GM12891 (cell line): ENCODE measurements around the gene WDFY2.
A peak's percentile ranks its signal among the peaks of the same experiment; 100 is the strongest.

Experiments
- DNase-seq: peaks from one replicate; pipeline ENCODE4 v3.0.0; 2011; ENCODE audit warnings: low spot score; ENCODE audit not compliant: insufficient read length
- FAIRE-seq: peaks from 2 replicates; lab custom pipeline; 2011; peaks lifted over from hg19 to GRCh38; lab: Jason Lieb, UNC
- PAX5 ChIP-seq: IDR thresholded peaks from 2 replicates; pipeline ENCODE4 v1.6.1; 2011; ENCODE audit warnings: low read length, moderate library complexity, mild to moderate bottlenecking; ENCODE audit not compliant: insufficient read depth, severe bottlenecking
- POLR2A ChIP-seq: IDR thresholded peaks from 2 replicates; pipeline ENCODE4 v1.6.1; 2011; ENCODE audit warnings: low read depth, low read length, control low read depth
- POLR2AphosphoS5 ChIP-seq: IDR thresholded peaks from 2 replicates; pipeline ENCODE4 v1.6.1; 2011; ENCODE audit warnings: low read depth, low read length, control low read depth
- POU2F2 ChIP-seq: IDR thresholded peaks from 2 replicates; pipeline ENCODE4 v1.6.1; 2011; ENCODE audit warnings: low read depth, mild to moderate bottlenecking, control low read depth, low read length, moderate library complexity
- SPI1 ChIP-seq: IDR thresholded peaks from 2 replicates; pipeline ENCODE4 v1.6.1; 2011; ENCODE audit warnings: low read depth, low read length, control low read depth
- TAF1 ChIP-seq: IDR thresholded peaks from 2 replicates; pipeline ENCODE4 v1.6.1; 2011; ENCODE audit warnings: low read depth, low read length, control low read depth

The WDFY2 gene

GRCh38 chr13:51660813-51661212 is 76.6 kb downstream of the WDFY2 start:
- FAIRE-seq, result no peak
- no peak for DNase-seq
- TF ChIP-seq POLR2AphosphoS5 (no peak), SPI1 (no peak), POLR2A (no peak), PAX5 (no peak), TAF1 (no peak), POU2F2 (no peak)

DNA sequence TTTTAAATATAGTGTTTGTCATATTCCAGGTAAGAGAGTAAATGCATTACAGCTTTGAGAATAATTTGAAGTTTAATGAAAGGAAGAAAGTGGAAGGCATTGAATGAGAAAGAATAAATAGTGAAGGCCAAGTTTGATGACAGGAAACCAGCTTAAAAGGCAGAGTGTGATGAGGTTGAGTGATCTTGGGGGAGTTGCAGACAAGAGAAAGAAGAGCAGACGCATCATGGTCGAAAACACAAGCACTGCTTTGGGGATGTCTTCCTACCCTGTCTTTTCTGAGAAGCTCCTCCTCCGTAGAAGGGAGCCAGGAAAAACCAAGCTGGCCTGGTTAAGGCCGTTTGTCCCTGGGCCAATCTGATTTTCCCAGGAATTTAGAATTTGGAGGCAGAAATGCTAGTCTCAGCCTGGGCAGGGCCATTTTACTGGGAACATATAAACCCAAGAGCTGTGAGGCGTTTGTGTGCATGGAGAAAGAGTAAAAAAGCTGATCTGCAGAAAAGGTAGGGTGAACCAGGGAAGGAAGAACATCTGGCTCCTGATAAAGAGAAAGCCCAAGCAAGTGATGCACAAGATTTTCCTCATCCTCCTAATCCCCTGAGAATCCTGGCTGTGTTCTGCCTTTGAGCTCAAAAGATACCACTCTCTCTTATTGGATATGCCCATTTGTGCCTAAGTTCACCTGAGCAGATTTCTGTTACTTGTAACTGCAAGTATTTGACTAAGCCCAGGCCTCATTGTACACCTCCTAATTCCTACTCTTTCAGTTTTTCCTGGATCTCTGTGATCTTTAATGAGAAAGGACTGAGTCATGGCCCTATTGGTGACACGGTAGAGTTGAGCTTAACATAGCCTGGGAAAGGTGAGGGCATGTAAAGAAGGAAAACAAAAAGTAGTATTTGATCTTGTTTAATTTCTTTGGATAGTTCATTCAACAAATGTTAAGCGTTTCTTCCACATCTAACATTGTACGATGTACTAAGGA is 80.0 kb downstream of the WDFY2 start:
- peak; percentile 76 for FAIRE-seq
- DNase-seq, result no peak
- TF ChIP-seq POLR2AphosphoS5, result no peak
- TF ChIP-seq POU2F2, result no peak
- TF ChIP-seq SPI1, result no peak
- TF ChIP-seq PAX5, result no peak
- TF ChIP-seq POLR2A, result no peak
- TF ChIP-seq TAF1, result no peak

- no peak for TF ChIP-seq POLR2AphosphoS5
- no peak for TF ChIP-seq TAF1
- no peak for TF ChIP-seq SPI1
- TF ChIP-seq PAX5, result no peak
- no peak for TF ChIP-seq POLR2A
- TF ChIP-seq POU2F2, result no peak
- FAIRE-seq (no peak), DNase-seq (no peak)
Observed at GRCh38 chr13:51665456-51665855, 81.2 kb downstream of the WDFY2 start.

DNA sequence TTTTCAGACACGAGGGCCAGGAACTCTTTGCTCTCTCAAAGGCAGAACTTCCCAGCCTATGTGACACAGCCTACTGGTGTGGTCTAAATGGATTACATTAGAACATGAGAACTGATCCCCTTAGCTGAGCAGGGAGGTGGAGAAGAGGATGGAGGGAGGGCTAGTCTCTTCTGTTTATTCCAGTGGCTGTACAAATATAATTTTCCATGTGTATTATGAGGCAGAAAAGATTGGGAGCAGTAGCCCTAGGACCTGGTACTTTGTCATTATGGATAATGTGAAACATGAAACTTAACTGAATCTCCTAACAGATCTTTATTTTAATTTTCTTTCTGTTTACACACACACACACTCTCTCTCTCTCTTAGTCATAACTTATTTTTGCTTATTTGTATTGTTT is 82.1 kb downstream of the WDFY2 start:
- FAIRE-seq (peak; percentile 38), DNase-seq (no peak)
- TF ChIP-seq TAF1 (no peak), POLR2AphosphoS5 (no peak), SPI1 (no peak), POU2F2 (no peak), PAX5 (no peak)

GRCh38 chr13:51666839-51667238 is 82.6 kb downstream of the WDFY2 start:
- no peak for DNase-seq
- FAIRE-seq, result no peak
- TF ChIP-seq SPI1 (no peak), POLR2AphosphoS5 (no peak), PAX5 (no peak), POLR2A (no peak), POU2F2 (no peak), TAF1 (no peak)

GRCh38 chr13:51668580-51669195 is 84.4 kb downstream of the WDFY2 start:
- TF ChIP-seq TAF1 (no peak), POLR2AphosphoS5 (no peak)
- DNase-seq (no peak), FAIRE-seq (peak; percentile 26)

GRCh38 chr13:51673165-51673564 is 88.9 kb downstream of the WDFY2 start:
- TF ChIP-seq PAX5, result no peak
- TF ChIP-seq TAF1, result no peak
- TF ChIP-seq POLR2A, result no peak
- no peak for TF ChIP-seq SPI1
- no peak for TF ChIP-seq POU2F2
- no peak for TF ChIP-seq POLR2AphosphoS5
- DNase-seq, result no peak
- no peak for FAIRE-seq

DNA sequence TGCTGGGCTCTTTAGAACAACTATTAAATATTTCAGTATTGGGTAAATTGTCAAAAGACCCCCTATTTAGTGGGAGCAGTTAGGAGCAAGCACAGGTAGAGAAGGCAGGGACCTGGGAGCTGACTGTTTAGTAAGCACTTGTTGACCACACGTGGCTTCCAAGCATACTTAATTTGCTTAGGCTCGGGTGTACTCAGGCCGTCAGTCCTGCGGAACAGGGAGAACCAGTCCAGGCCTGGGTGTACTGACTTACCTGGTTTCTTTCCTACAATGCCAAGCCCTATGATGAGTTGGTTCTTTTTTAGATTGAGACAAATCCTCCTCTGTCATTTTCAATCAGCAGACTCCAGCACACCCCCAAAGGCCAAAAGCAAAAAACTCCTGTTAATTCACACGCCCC is 90.0 kb downstream of the WDFY2 start:
- FAIRE-seq, result no peak
- TF ChIP-seq PAX5, result no peak
- TF ChIP-seq POLR2AphosphoS5, result no peak
- TF ChIP-seq TAF1, result no peak
- no peak for TF ChIP-seq SPI1
- no peak for TF ChIP-seq POU2F2
- no peak for TF ChIP-seq POLR2A
- DNase-seq, result no peak

- no peak for TF ChIP-seq POLR2A
- TF ChIP-seq PAX5, result no peak
- TF ChIP-seq POLR2AphosphoS5, result no peak
- TF ChIP-seq POU2F2, result no peak
- TF ChIP-seq SPI1, result no peak
- TF ChIP-seq TAF1, result no peak
- DNase-seq (no peak), FAIRE-seq (no peak)
Observed at GRCh38 chr13:51675385-51675784, 91.1 kb downstream of the WDFY2 start.

DNA sequence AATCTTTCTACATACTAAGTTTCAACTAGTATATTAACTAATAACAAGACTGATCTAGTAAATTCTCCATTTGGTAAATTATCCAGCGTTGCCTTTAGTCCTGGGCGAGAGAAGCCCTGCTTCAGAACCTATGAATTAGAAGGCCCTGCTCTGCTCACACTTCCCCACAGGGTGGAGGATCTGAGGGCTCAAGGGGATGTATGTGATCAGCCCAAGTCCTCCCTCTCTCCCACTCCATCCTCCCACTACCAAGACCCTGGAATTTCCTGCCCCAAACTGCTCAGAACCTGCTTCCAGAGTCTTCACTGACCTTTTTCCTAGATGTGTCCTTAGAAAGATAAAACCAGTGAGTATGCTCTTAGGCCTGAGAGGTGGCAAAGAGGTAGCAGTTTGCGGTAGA is 91.6 kb downstream of the WDFY2 start:
- DNase-seq, result no peak
- TF ChIP-seq POLR2A (no peak), SPI1 (no peak), PAX5 (no peak), TAF1 (no peak), POU2F2 (no peak), POLR2AphosphoS5 (no peak)
- FAIRE-seq, result no peak
